Measurements from ENCODE around the gene FAM53A. TPM values are rescaled to one million over a fixed set of nuclear protein-coding genes. Genes with fewer than 3 reads are reported as not detected.

The FAM53A gene
- total RNA-seq, 1 donor from 2014 or later = 1.8 TPM

DNA sequence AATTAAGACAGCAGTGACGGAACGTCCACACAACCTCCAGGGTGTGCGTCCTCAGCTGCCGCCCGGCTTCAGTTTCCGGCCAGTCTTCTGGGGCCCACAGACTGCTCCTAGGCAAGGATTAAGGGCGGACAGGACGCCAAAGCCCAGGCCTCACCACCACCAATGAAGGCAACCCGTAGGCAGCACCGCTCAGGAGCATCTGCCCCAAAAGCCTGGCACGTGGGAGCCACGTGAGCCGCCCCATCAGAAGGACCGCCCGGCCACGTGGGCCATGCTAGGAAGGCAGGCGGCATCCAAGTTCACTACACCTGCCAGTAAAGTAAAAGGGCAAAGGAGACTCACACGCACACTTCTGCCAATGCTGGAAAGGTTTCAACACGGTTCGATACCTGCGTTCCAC, 14.3 kb downstream of the FAM53A start:
- H3K9me3 Mint-ChIP-seq (ENCODE audit: unreplicated experiment) = no peaks in the 10 kb centered on the region
- peaks cover 4% of the 10 kb centered on the region for H3K36me3 Mint-ChIP-seq (ENCODE audit: low read depth, unreplicated experiment)
- no peak for DNase-seq (ENCODE audit: low spot score)
- no peak overlapping the region for H3K27ac Mint-ChIP-seq (ENCODE audit: unreplicated experiment)
- no peak overlapping the region for H3K4me3 Mint-ChIP-seq (ENCODE audit: unreplicated experiment)
- TF ChIP-seq, protein P1, sequence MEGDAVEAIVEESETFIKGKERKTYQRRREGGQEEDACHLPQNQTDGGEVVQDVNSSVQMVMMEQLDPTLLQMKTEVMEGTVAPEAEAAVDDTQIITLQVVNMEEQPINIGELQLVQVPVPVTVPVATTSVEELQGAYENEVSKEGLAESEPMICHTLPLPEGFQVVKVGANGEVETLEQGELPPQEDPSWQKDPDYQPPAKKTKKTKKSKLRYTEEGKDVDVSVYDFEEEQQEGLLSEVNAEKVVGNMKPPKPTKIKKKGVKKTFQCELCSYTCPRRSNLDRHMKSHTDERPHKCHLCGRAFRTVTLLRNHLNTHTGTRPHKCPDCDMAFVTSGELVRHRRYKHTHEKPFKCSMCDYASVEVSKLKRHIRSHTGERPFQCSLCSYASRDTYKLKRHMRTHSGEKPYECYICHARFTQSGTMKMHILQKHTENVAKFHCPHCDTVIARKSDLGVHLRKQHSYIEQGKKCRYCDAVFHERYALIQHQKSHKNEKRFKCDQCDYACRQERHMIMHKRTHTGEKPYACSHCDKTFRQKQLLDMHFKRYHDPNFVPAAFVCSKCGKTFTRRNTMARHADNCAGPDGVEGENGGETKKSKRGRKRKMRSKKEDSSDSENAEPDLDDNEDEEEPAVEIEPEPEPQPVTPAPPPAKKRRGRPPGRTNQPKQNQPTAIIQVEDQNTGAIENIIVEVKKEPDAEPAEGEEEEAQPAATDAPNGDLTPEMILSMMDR (IDR thresholded peaks at IDR 0.05; ENCODE audit: unreplicated experiment) = no peak
- peaks cover 5% of the 10 kb centered on the region for H3K27me3 Mint-ChIP-seq (ENCODE audit: unreplicated experiment)
- H3K4me1 Mint-ChIP-seq (ENCODE audit: unreplicated experiment) = peaks cover 8% of the 10 kb centered on the region

DNA sequence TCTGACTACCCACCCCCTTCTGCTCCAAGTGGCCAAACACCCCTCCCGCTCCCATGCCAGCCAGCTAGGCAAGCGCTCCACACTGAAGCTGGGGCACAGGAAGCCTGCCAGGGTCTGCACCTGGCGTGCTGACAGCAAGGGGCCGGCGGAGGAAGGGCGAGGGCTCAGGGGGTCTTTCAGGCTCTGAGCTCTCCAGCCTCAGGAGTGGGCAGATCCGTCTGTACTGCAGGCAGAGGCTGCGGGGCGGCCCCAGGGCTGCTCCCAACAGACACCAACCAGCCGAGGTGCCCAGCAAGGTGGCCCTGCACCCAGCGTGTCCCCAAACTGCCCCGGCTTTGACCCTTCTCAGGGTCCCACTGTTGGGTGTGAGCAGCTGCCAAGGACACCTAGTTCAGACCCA, 14.8 kb downstream of the FAM53A start:
- TF ChIP-seq, protein P1 (IDR thresholded peaks at IDR 0.05; ENCODE audit: unreplicated experiment) = no peak

DNA sequence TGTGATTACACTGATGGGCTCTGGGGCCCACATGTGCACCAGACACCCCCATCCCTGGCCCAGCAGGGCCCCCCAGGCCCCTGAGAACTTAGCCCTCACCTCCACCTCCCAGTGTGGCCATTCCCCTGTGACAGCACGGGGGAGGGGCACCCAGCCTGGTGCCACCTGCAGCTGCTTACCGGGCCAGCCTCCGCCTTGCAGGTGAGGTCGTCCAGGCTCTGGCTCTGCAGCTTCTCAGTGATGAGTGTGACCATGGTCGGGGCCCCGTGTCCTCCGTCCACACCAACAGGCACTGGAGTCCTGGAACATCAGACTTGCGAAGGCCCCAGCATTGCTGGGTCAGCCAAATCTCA, 15.6 kb downstream of the FAM53A start:
- Mint-ChIP-seq H3K4me3 (ENCODE audit: unreplicated experiment) (no peak overlapping the region), H3K36me3 (ENCODE audit: low read depth, unreplicated experiment) (peaks cover 4% of the 10 kb centered on the region), H3K27me3 (ENCODE audit: unreplicated experiment) (peaks cover 5% of the 10 kb centered on the region), H3K9me3 (ENCODE audit: unreplicated experiment) (no peaks in the 10 kb centered on the region), H3K27ac (ENCODE audit: unreplicated experiment) (no peak overlapping the region), H3K4me1 (ENCODE audit: unreplicated experiment) (peaks cover 6% of the 10 kb centered on the region)
- TF ChIP-seq, protein P1 (IDR thresholded peaks at IDR 0.05; ENCODE audit: unreplicated experiment) = no peak
- no peak for DNase-seq (ENCODE audit: low spot score)

More for the DNA sequence above, 14.8 kb downstream of the FAM53A start:
- Mint-ChIP-seq H3K4me3 (ENCODE audit: unreplicated experiment) (no peak overlapping the region), H3K27ac (ENCODE audit: unreplicated experiment) (no peak overlapping the region), H3K4me1 (ENCODE audit: unreplicated experiment) (peaks cover 8% of the 10 kb centered on the region), H3K36me3 (ENCODE audit: low read depth, unreplicated experiment) (peaks cover 4% of the 10 kb centered on the region), H3K9me3 (ENCODE audit: unreplicated experiment) (no peaks in the 10 kb centered on the region), H3K27me3 (ENCODE audit: unreplicated experiment) (peaks cover 5% of the 10 kb centered on the region)
- no peak for DNase-seq (ENCODE audit: low spot score)

DNA sequence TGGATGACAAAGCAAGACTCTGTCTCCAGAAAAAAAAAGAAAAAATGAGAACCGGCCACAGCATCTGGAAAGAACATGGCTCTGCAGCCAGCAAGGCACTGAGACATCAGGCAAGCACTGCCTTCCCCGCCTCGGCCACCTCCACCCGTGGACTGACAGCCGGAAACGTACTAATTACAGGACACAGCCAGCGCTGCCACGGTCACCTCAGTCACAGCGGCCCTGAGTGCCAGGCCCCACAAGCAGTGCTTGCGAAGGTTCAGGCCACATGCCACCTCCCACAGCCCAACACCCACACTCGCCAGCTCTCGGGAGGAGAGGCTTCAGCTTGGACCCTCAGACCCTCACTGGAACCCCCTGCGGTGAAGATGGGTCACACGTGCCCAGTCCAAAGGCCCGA, 16.8 kb downstream of the FAM53A start:
- no peak overlapping the region for H3K27ac Mint-ChIP-seq (ENCODE audit: unreplicated experiment)
- H3K4me1 Mint-ChIP-seq (ENCODE audit: unreplicated experiment) = peaks cover 3% of the 10 kb centered on the region
- H3K9me3 Mint-ChIP-seq (ENCODE audit: unreplicated experiment) = no peaks in the 10 kb centered on the region
- peaks cover 5% of the 10 kb centered on the region for H3K27me3 Mint-ChIP-seq (ENCODE audit: unreplicated experiment)
- TF ChIP-seq, protein P1 (IDR thresholded peaks at IDR 0.05; ENCODE audit: unreplicated experiment) = no peak
- no peak overlapping the region for H3K4me3 Mint-ChIP-seq (ENCODE audit: unreplicated experiment)
- no peak for DNase-seq (ENCODE audit: low spot score)
- peaks cover 4% of the 10 kb centered on the region for H3K36me3 Mint-ChIP-seq (ENCODE audit: low read depth, unreplicated experiment)

DNA sequence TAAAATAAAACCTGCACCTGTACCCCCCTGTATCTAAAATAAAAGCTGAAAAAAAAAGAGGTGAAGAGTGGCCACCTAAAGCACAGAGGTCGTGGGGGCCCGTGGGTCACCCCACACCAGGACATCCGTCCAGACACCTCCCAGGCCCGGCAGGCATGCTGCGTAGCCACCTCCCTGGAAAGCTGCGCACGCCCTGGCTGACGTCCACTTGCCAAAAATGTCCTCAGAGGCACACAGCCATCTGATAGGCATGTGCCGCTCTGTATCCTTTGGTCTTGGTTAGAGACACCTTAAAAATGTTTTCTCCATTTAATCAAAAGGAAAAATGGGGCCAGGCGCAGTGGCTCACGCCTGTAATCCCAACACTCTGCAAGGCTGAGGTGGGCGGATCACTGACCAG, 17.7 kb downstream of the FAM53A start:
- Mint-ChIP-seq H3K4me1 (ENCODE audit: unreplicated experiment) (peaks cover 3% of the 10 kb centered on the region), H3K4me3 (ENCODE audit: unreplicated experiment) (no peak overlapping the region), H3K9me3 (ENCODE audit: unreplicated experiment) (no peaks in the 10 kb centered on the region), H3K27me3 (ENCODE audit: unreplicated experiment) (peaks cover 3% of the 10 kb centered on the region), H3K27ac (ENCODE audit: unreplicated experiment) (no peak overlapping the region), H3K36me3 (ENCODE audit: low read depth, unreplicated experiment) (no peaks in the 10 kb centered on the region)
- TF ChIP-seq, protein P1 (IDR thresholded peaks at IDR 0.05; ENCODE audit: unreplicated experiment) = no peak
- no peak for DNase-seq (ENCODE audit: low spot score)
